Measurements from ENCODE around the gene CAMK1D. TPM values are rescaled to one million over a fixed set of nuclear protein-coding genes. Genes with fewer than 3 reads are reported as not detected.

The CAMK1D gene
- total and polyA plus RNA-seq, 10 of the 15 experiments (the other 5 are each of a cell fraction or from before 2014, with no cell fraction given): 2.1 to 35.5 (median 14.7) TPM

DNA sequence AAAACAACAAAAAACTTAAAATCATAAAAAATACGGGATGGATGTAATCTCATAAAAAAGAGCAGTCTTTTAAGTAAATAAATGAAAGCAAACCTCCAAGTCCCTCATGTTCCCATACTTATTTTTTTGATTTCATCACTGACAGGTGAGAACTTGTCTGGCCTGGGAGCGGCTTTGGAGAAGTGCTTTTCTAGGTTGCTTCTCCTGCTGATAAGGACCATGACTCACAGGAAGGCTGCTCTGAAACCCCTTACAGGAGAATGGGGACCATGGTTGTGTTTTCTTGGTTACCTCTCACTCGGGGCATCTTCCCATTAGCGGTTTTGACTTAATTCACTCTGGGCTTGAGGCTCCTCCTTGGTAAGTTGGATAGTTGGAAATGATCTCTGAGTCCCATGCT lies 237.4 kb downstream of the CAMK1D start (continued):
- TF ChIP-seq BHLHE40 (IDR thresholded peaks at IDR 0.05; ENCODE audit: borderline replicate concordance in 1 of 2, low read depth in 2 of 2, low read length in 1 of 2): no peak
- TF ChIP-seq EGR1 (IDR thresholded peaks at IDR 0.05; ENCODE audit: borderline replicate concordance in 1 of 2, low read depth in 2 of 2, low read length in 2 of 2): no peak
- no peak for TF ChIP-seq YBX1 (IDR thresholded peaks at IDR 0.05)
- TF ChIP-seq, protein P1, sequence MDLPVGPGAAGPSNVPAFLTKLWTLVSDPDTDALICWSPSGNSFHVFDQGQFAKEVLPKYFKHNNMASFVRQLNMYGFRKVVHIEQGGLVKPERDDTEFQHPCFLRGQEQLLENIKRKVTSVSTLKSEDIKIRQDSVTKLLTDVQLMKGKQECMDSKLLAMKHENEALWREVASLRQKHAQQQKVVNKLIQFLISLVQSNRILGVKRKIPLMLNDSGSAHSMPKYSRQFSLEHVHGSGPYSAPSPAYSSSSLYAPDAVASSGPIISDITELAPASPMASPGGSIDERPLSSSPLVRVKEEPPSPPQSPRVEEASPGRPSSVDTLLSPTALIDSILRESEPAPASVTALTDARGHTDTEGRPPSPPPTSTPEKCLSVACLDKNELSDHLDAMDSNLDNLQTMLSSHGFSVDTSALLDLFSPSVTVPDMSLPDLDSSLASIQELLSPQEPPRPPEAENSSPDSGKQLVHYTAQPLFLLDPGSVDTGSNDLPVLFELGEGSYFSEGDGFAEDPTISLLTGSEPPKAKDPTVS (IDR thresholded peaks at IDR 0.05; ENCODE audit: low read depth, low read length): no peak
- TF ChIP-seq MYB (IDR thresholded peaks at IDR 0.05; ENCODE audit: borderline replicate concordance, low read depth, low read length): no peak
- no peak for TF ChIP-seq STAT3 (IDR thresholded peaks at IDR 0.05; ENCODE audit: low read depth, low read length)

DNA sequence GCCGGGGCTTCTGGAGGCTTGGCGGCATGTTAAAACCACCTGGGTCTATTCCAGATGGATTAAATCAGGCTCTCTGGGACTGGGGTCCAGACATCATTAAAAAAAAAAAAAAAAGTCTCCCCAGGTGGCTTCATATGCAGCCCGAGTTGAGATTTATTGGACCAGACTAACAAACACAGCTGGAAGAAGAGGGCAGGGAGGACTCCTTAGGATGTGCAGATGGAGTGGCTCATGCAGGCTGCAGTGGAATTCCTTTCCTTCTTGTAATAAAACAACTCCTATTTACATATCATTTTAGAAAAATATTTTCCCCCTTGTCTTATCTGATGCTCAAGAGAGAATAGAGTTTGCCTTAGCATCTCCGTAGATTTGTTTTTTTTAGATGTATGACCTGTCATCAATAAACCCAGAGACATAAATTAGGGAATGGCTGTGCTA lies 238.1 kb downstream of the CAMK1D start:
- TF ChIP-seq CEBPB (IDR thresholded peaks at IDR 0.05; ENCODE audit: borderline replicate concordance in 1 of 2, low read depth in 2 of 2, low read length in 2 of 2): no peak
- TF ChIP-seq, protein P2, sequence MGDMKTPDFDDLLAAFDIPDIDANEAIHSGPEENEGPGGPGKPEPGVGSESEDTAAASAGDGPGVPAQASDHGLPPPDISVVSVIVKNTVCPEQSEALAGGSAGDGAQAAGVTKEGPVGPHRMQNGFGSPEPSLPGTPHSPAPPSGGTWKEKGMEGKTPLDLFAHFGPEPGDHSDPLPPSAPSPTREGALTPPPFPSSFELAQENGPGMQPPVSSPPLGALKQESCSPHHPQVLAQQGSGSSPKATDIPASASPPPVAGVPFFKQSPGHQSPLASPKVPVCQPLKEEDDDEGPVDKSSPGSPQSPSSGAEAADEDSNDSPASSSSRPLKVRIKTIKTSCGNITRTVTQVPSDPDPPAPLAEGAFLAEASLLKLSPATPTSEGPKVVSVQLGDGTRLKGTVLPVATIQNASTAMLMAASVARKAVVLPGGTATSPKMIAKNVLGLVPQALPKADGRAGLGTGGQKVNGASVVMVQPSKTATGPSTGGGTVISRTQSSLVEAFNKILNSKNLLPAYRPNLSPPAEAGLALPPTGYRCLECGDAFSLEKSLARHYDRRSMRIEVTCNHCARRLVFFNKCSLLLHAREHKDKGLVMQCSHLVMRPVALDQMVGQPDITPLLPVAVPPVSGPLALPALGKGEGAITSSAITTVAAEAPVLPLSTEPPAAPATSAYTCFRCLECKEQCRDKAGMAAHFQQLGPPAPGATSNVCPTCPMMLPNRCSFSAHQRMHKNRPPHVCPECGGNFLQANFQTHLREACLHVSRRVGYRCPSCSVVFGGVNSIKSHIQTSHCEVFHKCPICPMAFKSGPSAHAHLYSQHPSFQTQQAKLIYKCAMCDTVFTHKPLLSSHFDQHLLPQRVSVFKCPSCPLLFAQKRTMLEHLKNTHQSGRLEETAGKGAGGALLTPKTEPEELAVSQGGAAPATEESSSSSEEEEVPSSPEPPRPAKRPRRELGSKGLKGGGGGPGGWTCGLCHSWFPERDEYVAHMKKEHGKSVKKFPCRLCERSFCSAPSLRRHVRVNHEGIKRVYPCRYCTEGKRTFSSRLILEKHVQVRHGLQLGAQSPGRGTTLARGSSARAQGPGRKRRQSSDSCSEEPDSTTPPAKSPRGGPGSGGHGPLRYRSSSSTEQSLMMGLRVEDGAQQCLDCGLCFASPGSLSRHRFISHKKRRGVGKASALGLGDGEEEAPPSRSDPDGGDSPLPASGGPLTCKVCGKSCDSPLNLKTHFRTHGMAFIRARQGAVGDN (IDR thresholded peaks at IDR 0.05): no peak
- Histone ChIP-seq H3K4me2 (ENCODE audit: control insufficient read depth, insufficient read depth) (peak overlapping the region; percentile 50; the same call in 1 of the 2 replicates), H3K9me3 (replicated peaks; ENCODE audit: control insufficient read depth, insufficient read depth, low read length) (no peaks in the 10 kb centered on the region; the same call in 2 of the 3 replicates), H3K27ac (ENCODE audit: control insufficient read depth, insufficient read depth) (no peak overlapping the region), H3K9ac (ENCODE audit: control insufficient read depth, insufficient read depth, low read length) (no peak overlapping the region), H2AFZ (ENCODE audit: control insufficient read depth, low read depth, low read length) (no peak overlapping the region), H3K4me3 (no peak overlapping the region), H3K27me3 (replicated peaks in 1 of 2; ENCODE audit: control insufficient read depth in 2 of 2, insufficient read depth in 2 of 2, low read length in 1 of 2) (no peaks in the 10 kb centered on the region), H4K20me1 (ENCODE audit: control insufficient read depth, insufficient read depth) (no peaks in the 10 kb centered on the region), H3K4me1 (ENCODE audit: control insufficient read depth, insufficient read depth, low read length) (peaks cover 12% of the 10 kb centered on the region), H3K79me2 (ENCODE audit: control insufficient read depth, insufficient read depth, low read length) (no peaks in the 10 kb centered on the region), H3K36me3 (ENCODE audit: control insufficient read depth in 2 of 2, insufficient read depth in 2 of 2, low read length in 1 of 2) (no peaks in the 10 kb centered on the region)
- no peak for DNase-seq (ENCODE audit: low read depth, low spot score)
- ChIA-PET SMC1A (ENCODE audit: uncharacterized antibody, unreplicated experiment) (interaction anchor here (0.6 to 0.8 kb wide), 2 partner anchors 22 to 289 kb away, joined by 3 read pairs; no protein-coding TSS in a partner anchor), POLR2A (interaction anchor here (0.6 to 1.5 kb wide), 2 partner anchors 9 to 180 kb away, joined by 4 to 6 read pairs; no protein-coding TSS in a partner anchor), CTCF (interaction anchor here (0.6 to 1.3 kb wide), 4 partner anchors 42 to 447 kb away, joined by 3 to 4 read pairs (median 3); no protein-coding TSS in a partner anchor), RAD21 (ENCODE audit: unreplicated experiment) (interaction anchor here (1.0 to 1.4 kb wide), 2 partner anchors 18 to 69 kb away, joined by 3 read pairs; no protein-coding TSS in a partner anchor)
- ATAC-seq: no peak
- no peak for FAIRE-seq
- 85% methylated on average over 4 of the region's 4 CpGs for WGBS (ENCODE audit: insufficient coverage, insufficient replicate concordance, low lambda C conversion rate, missing lambda C conversion rate)
- intact Hi-C loops (cut with micrococcal nuclease; ENCODE audit: unreplicated experiment): no loop called here
- no TSS peak for BruUV-seq (replicated peaks)
- in situ Hi-C loops (cut with MboI): no loop called here

Data from GM12878 (cell line).